HG02623 (cell line): Measurements from ENCODE around the gene AMDHD1.
A peak's percentile ranks its signal among the peaks of the same experiment; 100 is the strongest.

ENCODE experiments used
- ATAC-seq: cut with Tn5 transposase; IDR thresholded peaks from one replicate; pipeline ENCODE4 v1.9.1; 2021; ENCODE audit warnings: moderate library complexity; ENCODE audit not compliant: unreplicated experiment

AMDHD1 gene

GRCh38 chr12:95993907-95994306 lies 50.8 kb downstream of the AMDHD1 start:
- no peak for ATAC-seq

GRCh38 chr12:95994476-95994875 lies 51.3 kb downstream of the AMDHD1 start:
- ATAC-seq: no peak

GRCh38 chr12:95995238-95996031 lies 52.3 kb downstream of the AMDHD1 start:
- ATAC-seq: no peak

GRCh38 chr12:95996034-95996658 lies 53.0 kb downstream of the AMDHD1 start, which contains the start of gene HAL:
Gene HAL (minus strand): TSS chr12:95996344. CDS start chr12:95995910, 434 bp downstream.
- no peak for ATAC-seq

GRCh38 chr12:95997276-95997675 lies 54.1 kb downstream of the AMDHD1 start:
- ATAC-seq: no peak

GRCh38 chr12:95997911-95998510 lies 54.9 kb downstream of the AMDHD1 start:
- ATAC-seq: no peak

GRCh38 chr12:95998611-95999286 lies 55.6 kb downstream of the AMDHD1 start:
- ATAC-seq: peak; percentile 92

GRCh38 chr12:95999484-95999883 lies 56.4 kb downstream of the AMDHD1 start:
- ATAC-seq: no peak

- no peak for ATAC-seq
These were observed 57.7 kb downstream of the AMDHD1 start for GRCh38 chr12:96000858-96001257.

- no peak for ATAC-seq
These were observed 63.6 kb downstream of the AMDHD1 start for GRCh38 chr12:96006727-96007126.

- ATAC-seq: no peak
These were observed 64.6 kb downstream of the AMDHD1 start for GRCh38 chr12:96007729-96008128.

GRCh38 chr12:96014943-96015599 lies 71.9 kb downstream of the AMDHD1 start:
- no peak for ATAC-seq

GRCh38 chr12:96015672-96016071 lies 72.5 kb downstream of the AMDHD1 start:
- ATAC-seq: no peak
